H1 (cell line): ENCODE data around the gene ARHGAP10. TPM values are rescaled to one million over a fixed set of nuclear protein-coding genes. Genes with fewer than 3 reads are reported as not detected.

Source experiments
- CTCF ChIA-PET: fragments of 300-600 bp; sonication (Branson Sonifier 250); formaldehyde crosslinking; loops from one replicate; lab custom pipeline; 2021; ENCODE audit not compliant: partially characterized antibody; lab: Charles Lee
- POLR2A ChIA-PET: fragments of 300-600 bp; sonication (Branson Sonifier 250); formaldehyde crosslinking; loops from one replicate; lab custom pipeline; 2021; ENCODE audit warnings: inconsistent platforms; ENCODE audit not compliant: partially characterized antibody; lab: Charles Lee
- DNase-seq, 2 experiments: peaks; one replicate each; pipeline versions ENCODE4 v3.0.0 to v3.0.0-alpha.2; 2010 to 2022; ENCODE audit warnings: low spot score in 2 of 2, low read depth in 1 of 2, mixed read lengths in 1 of 2
- FAIRE-seq: peaks from 2 replicates; lab custom pipeline; 2011; peaks lifted over from hg19 to GRCh38; lab: Jason Lieb, UNC
- H2AFZ ChIP-seq: 2 replicates; pipeline ENCODE4 v1.8.1; 2012; ENCODE audit warnings: low read length, inconsistent platforms
- H2AK5ac ChIP-seq: 2 replicates; pipeline ENCODE4 v1.6.1; 2013; ENCODE audit warnings: low read depth, low read length
- H2BK120ac ChIP-seq: replicated peaks from 2 replicates; pipeline ENCODE3; 2013; ENCODE audit warnings: low read depth, low read length, inconsistent platforms
- H2BK12ac ChIP-seq: 2 replicates; pipeline ENCODE4 v1.6.1; 2013; ENCODE audit warnings: low read depth, low read length
- H2BK15ac ChIP-seq: 2 replicates; pipeline ENCODE4 v1.6.1; 2013; ENCODE audit warnings: low read length
- H2BK20ac ChIP-seq: 2 replicates; pipeline ENCODE4 v1.6.1; 2013; ENCODE audit warnings: low read length
- H2BK5ac ChIP-seq: 2 replicates; pipeline ENCODE4 v1.6.1; 2013; ENCODE audit warnings: low read depth, low read length
- H3K14ac ChIP-seq: 2 replicates; pipeline ENCODE4 v1.6.1; 2013; ENCODE audit warnings: inconsistent platforms; ENCODE audit not compliant: insufficient read length
- H3K18ac ChIP-seq: 2 replicates; pipeline ENCODE4 v1.6.1; 2013; ENCODE audit warnings: low read length; ENCODE audit errors: extremely low read depth
- H3K23ac ChIP-seq: 2 replicates; pipeline ENCODE4 v1.6.1; 2013; ENCODE audit warnings: inconsistent platforms; ENCODE audit not compliant: insufficient read length
- H3K23me2 ChIP-seq: 2 replicates; pipeline ENCODE4 v1.6.1; 2013; ENCODE audit warnings: low read depth, low read length
- H3K27ac ChIP-seq: 2 replicates; pipeline ENCODE4 v1.6.1; 2011; ENCODE audit warnings: low read depth, low read length, inconsistent platforms
- H3K27me3 ChIP-seq, 4 experiments: replicated peaks in 1 of 4; 1 replicate in 1 of 4; 2 replicates in 3 of 4; pipeline versions ENCODE4 v1.6.1 to v1.8.1; 2011 to 2013; ENCODE audit warnings: low read length in 3 of 4, mild to moderate bottlenecking in 3 of 4, inconsistent platforms in 2 of 4, mixed read lengths in 2 of 4, moderate library complexity in 1 of 4; ENCODE audit not compliant: control insufficient read depth in 3 of 4, insufficient read depth in 3 of 4; ENCODE audit errors: extremely low read depth in 1 of 4
- H3K36me3 ChIP-seq, 4 experiments: 2 replicates each; pipeline versions ENCODE4 v1.6.1 to v1.8.1; 2011 to 2013; ENCODE audit warnings: mild to moderate bottlenecking in 4 of 4, low read length in 3 of 4, moderate library complexity in 2 of 4, control low read depth in 1 of 4, inconsistent platforms in 1 of 4; ENCODE audit not compliant: insufficient read depth in 4 of 4, control insufficient read depth in 2 of 4
- H3K4ac ChIP-seq: replicated peaks from 2 replicates; pipeline ENCODE3; 2013; ENCODE audit warnings: low read length, low read depth, mixed read lengths, inconsistent platforms; ENCODE audit not compliant: insufficient read length
- H3K4me1 ChIP-seq, 4 experiments: replicated peaks in 1 of 4; 1 replicate in 1 of 4; 2 replicates in 3 of 4; pipeline versions ENCODE4 v1.6.1 to v1.8.1; 2011 to 2013; ENCODE audit warnings: low read length in 3 of 4, inconsistent platforms in 2 of 4, mixed read lengths in 1 of 4; ENCODE audit not compliant: insufficient read depth in 4 of 4, control insufficient read depth in 3 of 4
- H3K4me2 ChIP-seq, 2 experiments: 2 replicates each; pipeline versions ENCODE4 v1.6.1 to v1.8.1; 2011 to 2013; ENCODE audit warnings: low read depth in 2 of 2, low read length in 2 of 2, control low read depth in 1 of 2, inconsistent platforms in 1 of 2, mild to moderate bottlenecking in 1 of 2; ENCODE audit not compliant: insufficient read depth in 1 of 2
- H3K4me3 ChIP-seq, 4 experiments: fragments of 200-600, 300-600 bp in 1 of 4; sonication (generic), shearing (Covaris generic), sonication (Bioruptor Twin) in 1 of 4; 2 replicates each; pipeline versions ENCODE4 v1.5.1 to v1.8.1; 2011 to 2016; ENCODE audit warnings: low read length in 4 of 4, low read depth in 3 of 4, control low read depth in 2 of 4, inconsistent platforms in 2 of 4, mild to moderate bottlenecking in 2 of 4, mixed read lengths in 1 of 4, moderate library complexity in 1 of 4; ENCODE audit not compliant: insufficient read depth in 2 of 4; ENCODE audit errors: extremely low read depth in 1 of 4
- H3K56ac ChIP-seq: replicated peaks from 2 replicates; pipeline ENCODE3; 2013; ENCODE audit warnings: low read depth, mild to moderate bottlenecking, mixed read lengths, low read length, inconsistent platforms; ENCODE audit not compliant: insufficient read length
- H3K79me1 ChIP-seq: 2 replicates; pipeline ENCODE4 v1.6.1; 2013; ENCODE audit warnings: low read depth, low read length, control low read depth
- H3K79me2 ChIP-seq, 2 experiments: 2 replicates each; pipeline versions ENCODE4 v1.6.1 to v1.8.1; 2012 to 2013; ENCODE audit warnings: low read length in 2 of 2, mild to moderate bottlenecking in 2 of 2, inconsistent platforms in 1 of 2; ENCODE audit not compliant: insufficient read depth in 2 of 2, control insufficient read depth in 1 of 2
- H3K9ac ChIP-seq, 4 experiments: replicated peaks in 1 of 4; 1 replicate in 1 of 4; 2 replicates in 3 of 4; pipeline versions ENCODE4 v1.6.1 to v1.8.1; 2011 to 2013; ENCODE audit warnings: low read depth in 3 of 4, low read length in 3 of 4, control low read depth in 2 of 4, mild to moderate bottlenecking in 2 of 4, moderate library complexity in 2 of 4, inconsistent platforms in 1 of 4; ENCODE audit errors: extremely low read depth in 1 of 4
- H3K9me3 ChIP-seq, 2 experiments: 2 replicates each; pipeline versions ENCODE4 v1.6.1 to v1.8.1; 2012 to 2013; ENCODE audit warnings: mild to moderate bottlenecking in 2 of 2, moderate library complexity in 2 of 2, control low read depth in 1 of 2, inconsistent platforms in 1 of 2, low read depth in 1 of 2, low read length in 1 of 2, mixed read lengths in 1 of 2; ENCODE audit not compliant: insufficient read depth in 2 of 2
- H4K20me1 ChIP-seq, 2 experiments: replicated peaks in 1 of 2; 2 replicates each; pipeline versions ENCODE3 to v1.8.1; 2011 to 2013; ENCODE audit warnings: inconsistent platforms in 2 of 2, low read length in 2 of 2, mild to moderate bottlenecking in 1 of 2; ENCODE audit not compliant: insufficient read depth in 2 of 2, control insufficient read depth in 1 of 2
- H4K5ac ChIP-seq: 2 replicates; pipeline ENCODE4 v1.6.1; 2013; ENCODE audit warnings: low read length, low read depth, mixed read lengths, inconsistent platforms; ENCODE audit not compliant: insufficient read length
- H4K8ac ChIP-seq: 2 replicates; pipeline ENCODE4 v1.8.0; 2013; ENCODE audit warnings: mild to moderate bottlenecking, moderate library complexity, low read length, inconsistent platforms; ENCODE audit not compliant: insufficient read depth; ENCODE audit errors: extremely low read depth
- H4K91ac ChIP-seq: replicated peaks from 2 replicates; pipeline ENCODE3; 2013; ENCODE audit warnings: low read length, mixed read lengths, inconsistent platforms; ENCODE audit not compliant: insufficient read length
- CHD1 ChIP-seq: IDR thresholded peaks from 2 replicates; pipeline ENCODE4 v1.6.1; 2012; ENCODE audit warnings: low read depth, low read length, improper control_type of control experiment
- CHD2 ChIP-seq: IDR thresholded peaks from 2 replicates; pipeline ENCODE4 v1.6.1; 2012; ENCODE audit warnings: low read length, improper control_type of control experiment
- EP300 ChIP-seq, 2 experiments: IDR thresholded peaks; 1 replicate in 1 of 2; 2 replicates in 1 of 2; pipeline ENCODE4 v1.6.1; 2011 to 2012; ENCODE audit warnings: low read depth in 2 of 2, low read length in 2 of 2, mild to moderate bottlenecking in 2 of 2, borderline replicate concordance in 1 of 2, inconsistent platforms in 1 of 2, moderate library complexity in 1 of 2
- HDAC2 ChIP-seq, 2 experiments: fragments of 300-600 bp in 1 of 2; sonication (generic) in 1 of 2; IDR thresholded peaks; 2 replicates each; pipeline ENCODE4 v1.6.1; 2011 to 2012; ENCODE audit warnings: low read depth in 2 of 2, low read length in 2 of 2, mild to moderate bottlenecking in 2 of 2, moderate library complexity in 2 of 2, borderline replicate concordance in 1 of 2, inconsistent platforms in 1 of 2
- KDM5A ChIP-seq: fragments of 200-600 bp; IDR thresholded peaks from 2 replicates; pipeline ENCODE4 v1.7.1; 2012; ENCODE audit warnings: mild to moderate bottlenecking, low read length, inconsistent platforms, mixed read lengths
- SP2 ChIP-seq: IDR thresholded peaks from 2 replicates; pipeline ENCODE4 v1.6.1; 2012; ENCODE audit warnings: mild to moderate bottlenecking, low read length, inconsistent platforms
- TEAD4 ChIP-seq: IDR thresholded peaks from 2 replicates; pipeline ENCODE4 v1.6.1; 2012; ENCODE audit warnings: low read depth, low read length, inconsistent platforms, mixed read lengths
- WGBS, 2 experiments: shearing (Covaris generic) in 1 of 2; methylation state at CpG; one replicate each; pipeline versions ENCODE4 v1.1.6 to v1.1.7; 2013 to 2015; ENCODE audit warnings: low lambda C conversion rate in 2 of 2, mixed read lengths in 2 of 2, inconsistent platforms in 1 of 2, low coverage in 1 of 2, missing lambda C conversion rate in 1 of 2; ENCODE audit not compliant: insufficient replicate concordance in 2 of 2, insufficient coverage in 1 of 2, insufficient read length in 1 of 2; ENCODE audit errors: extremely low coverage in 1 of 2, missing lambda C conversion rate in 1 of 2; 5-methylcytosine and 5-hydroxymethylcytosine counted together
- polyA plus RNA-seq, 7 experiments: library from polyadenylated mRNA; depleted of rRNA in 3 of 7; stranded (reverse) in 5 of 7; unstranded in 2 of 7; fragments of >200 nt in 5 of 7; fragments of 200-250 nt in 2 of 7; gene quantifications; 1 replicate in 5 of 7; 2 replicates in 1 of 7; 4 replicates in 1 of 7; pipeline versions ENCODE4 v1.2.1 to v1.2.3, GENCODE V29; 2011 to 2013; ENCODE audit warnings: missing spikeins in 2 of 7, mixed read lengths in 2 of 7
- total RNA-seq: library from RNA; stranded (reverse); fragmentation: NEBNext Ultra II Directional; extraction: Animal tissue kit (Norgen Biotek cat#: 25700); gene quantifications from 2 replicates; pipeline ENCODE4 v1.2.1, GENCODE V29; 2021
- TF ChIP-seq, protein P1 (sequence below): IDR thresholded peaks from 2 replicates; pipeline ENCODE4 v1.6.1; 2012; ENCODE audit warnings: inconsistent platforms
- TF ChIP-seq, protein P2 (sequence below): IDR thresholded peaks from 2 replicates; pipeline ENCODE4 v1.6.1; 2012; ENCODE audit warnings: low read length, inconsistent platforms

Gene ARHGAP10
- total and polyA plus RNA-seq, 2 of the 8 experiments (the other 6 are each of a cell fraction or from before 2014, with no cell fraction given) = 3.7 to 6.1 TPM

DNA sequence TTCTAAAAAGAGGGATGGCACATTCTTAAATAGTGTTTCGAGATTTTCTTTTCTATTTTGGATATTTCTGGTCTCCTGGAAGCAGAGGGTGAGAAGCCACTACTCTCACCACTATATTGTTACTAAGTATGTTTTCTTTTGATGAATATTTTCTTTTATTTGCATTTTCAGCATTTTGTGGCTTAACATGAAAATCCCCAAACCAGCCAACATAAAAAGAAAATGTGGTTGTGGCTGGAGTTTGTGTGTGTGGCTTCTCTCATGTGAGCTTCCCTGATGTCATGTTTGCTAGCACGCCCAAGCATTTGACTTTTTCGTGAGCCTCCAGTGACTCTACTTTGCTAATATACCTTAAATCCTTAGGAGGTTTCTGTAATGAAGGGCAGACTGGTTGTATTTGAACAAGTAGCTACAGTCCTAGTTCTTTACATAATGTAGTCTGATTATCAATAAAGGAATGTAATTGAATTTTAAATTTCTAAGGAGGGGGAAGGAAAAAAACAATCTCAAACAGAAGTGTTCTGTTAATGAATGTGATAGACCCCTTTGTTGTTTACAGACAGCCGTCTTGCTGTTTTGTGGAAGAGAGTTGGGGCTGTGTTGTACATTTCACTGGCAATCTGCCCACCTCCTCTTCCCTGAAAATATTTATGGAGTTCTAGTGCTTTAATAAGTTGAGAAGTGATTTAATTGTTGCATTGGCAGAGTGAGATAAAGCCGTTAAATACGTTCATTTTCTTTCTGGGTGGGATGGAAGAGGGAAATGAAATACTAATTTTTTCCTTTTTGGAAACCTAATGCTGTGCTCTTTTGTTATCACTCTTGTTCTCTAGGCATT lies 114.6 kb downstream of the ARHGAP10 start:
- Histone ChIP-seq H3K27me3 (no peaks in the 10 kb centered on the region), H2BK15ac (no peak overlapping the region), H2AK5ac (no peak overlapping the region), H3K23me2 (no peaks in the 10 kb centered on the region), H3K9ac (no peak overlapping the region), H3K36me3 (no peaks in the 10 kb centered on the region), H2BK12ac (no peak overlapping the region), H2BK5ac (no peak overlapping the region), H3K56ac (no peak overlapping the region), H4K91ac (no peak overlapping the region), H3K79me2 (no peaks in the 10 kb centered on the region), H2BK20ac (no peak overlapping the region), H3K23ac (no peak overlapping the region), H3K9me3 (no peaks in the 10 kb centered on the region), H2BK120ac (no peak overlapping the region), H4K20me1 (no peaks in the 10 kb centered on the region), H4K5ac (no peak overlapping the region), H3K4me3 (no peak overlapping the region), H3K27ac (no peak overlapping the region), H2AFZ (no peak overlapping the region), H4K8ac (no peak overlapping the region), H3K4ac (no peak overlapping the region), H3K4me2 (no peak overlapping the region), H3K4me1 (peaks cover 1 to 10% (median 4%) of the 10 kb centered on the region in 4 experiments; a peak in 4 of 7 replicates), H3K18ac (no peak overlapping the region), H3K14ac (no peak overlapping the region), H3K79me1 (no peaks in the 10 kb centered on the region)
- 84% methylated on average over 6 of the region's 6 CpGs; no CpG with 5 or more reads in 1 of the 2 experiments for WGBS, 2 experiments
- POLR2A ChIA-PET = no interaction called here
- FAIRE-seq (no peak), DNase-seq (no peak)
- CTCF ChIA-PET = interaction anchor here (0.7 to 6.7 kb wide), 5 partner anchors 13 to 203 kb away, joined by 3 to 50 read pairs (median 3); no protein-coding TSS in a partner anchor
- TF ChIP-seq CHD2 = no peak
- TF ChIP-seq SP2 = no peak
- TF ChIP-seq, protein P1, sequence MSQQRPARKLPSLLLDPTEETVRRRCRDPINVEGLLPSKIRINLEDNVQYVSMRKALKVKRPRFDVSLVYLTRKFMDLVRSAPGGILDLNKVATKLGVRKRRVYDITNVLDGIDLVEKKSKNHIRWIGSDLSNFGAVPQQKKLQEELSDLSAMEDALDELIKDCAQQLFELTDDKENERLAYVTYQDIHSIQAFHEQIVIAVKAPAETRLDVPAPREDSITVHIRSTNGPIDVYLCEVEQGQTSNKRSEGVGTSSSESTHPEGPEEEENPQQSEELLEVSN = no peak
- no peak for TF ChIP-seq CHD1
- TF ChIP-seq, protein P2, sequence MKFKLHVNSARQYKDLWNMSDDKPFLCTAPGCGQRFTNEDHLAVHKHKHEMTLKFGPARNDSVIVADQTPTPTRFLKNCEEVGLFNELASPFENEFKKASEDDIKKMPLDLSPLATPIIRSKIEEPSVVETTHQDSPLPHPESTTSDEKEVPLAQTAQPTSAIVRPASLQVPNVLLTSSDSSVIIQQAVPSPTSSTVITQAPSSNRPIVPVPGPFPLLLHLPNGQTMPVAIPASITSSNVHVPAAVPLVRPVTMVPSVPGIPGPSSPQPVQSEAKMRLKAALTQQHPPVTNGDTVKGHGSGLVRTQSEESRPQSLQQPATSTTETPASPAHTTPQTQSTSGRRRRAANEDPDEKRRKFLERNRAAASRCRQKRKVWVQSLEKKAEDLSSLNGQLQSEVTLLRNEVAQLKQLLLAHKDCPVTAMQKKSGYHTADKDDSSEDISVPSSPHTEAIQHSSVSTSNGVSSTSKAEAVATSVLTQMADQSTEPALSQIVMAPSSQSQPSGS = no peak
- TF ChIP-seq HDAC2 (IDR thresholded peaks at IDR 0.05; ENCODE audit: borderline replicate concordance in 1 of 2, low read depth in 2 of 2, low read length in 2 of 2) = no peak
- no peak for TF ChIP-seq KDM5A
- TF ChIP-seq EP300 (IDR thresholded peaks at IDR 0.05; ENCODE audit: borderline replicate concordance in 1 of 2, low read depth in 2 of 2, low read length in 2 of 2) = no peak
- no peak for TF ChIP-seq TEAD4
